GM12891 (cell line): ENCODE results near the gene GDF7.

ENCODE experiments used
- PAX5 ChIP-seq: IDR thresholded peaks from 2 replicates; pipeline ENCODE4 v1.6.1; 2011; ENCODE audit warnings: low read length, moderate library complexity, mild to moderate bottlenecking; ENCODE audit not compliant: insufficient read depth, severe bottlenecking
- POLR2A ChIP-seq: IDR thresholded peaks from 2 replicates; pipeline ENCODE4 v1.6.1; 2011; ENCODE audit warnings: low read depth, low read length, control low read depth
- POLR2AphosphoS5 ChIP-seq: IDR thresholded peaks from 2 replicates; pipeline ENCODE4 v1.6.1; 2011; ENCODE audit warnings: low read depth, low read length, control low read depth
- POU2F2 ChIP-seq: IDR thresholded peaks from 2 replicates; pipeline ENCODE4 v1.6.1; 2011; ENCODE audit warnings: low read depth, mild to moderate bottlenecking, control low read depth, low read length, moderate library complexity
- SPI1 ChIP-seq: IDR thresholded peaks from 2 replicates; pipeline ENCODE4 v1.6.1; 2011; ENCODE audit warnings: low read depth, low read length, control low read depth
- TAF1 ChIP-seq: IDR thresholded peaks from 2 replicates; pipeline ENCODE4 v1.6.1; 2011; ENCODE audit warnings: low read depth, low read length, control low read depth

GRCh38 chr2:20684581-20685063 is 17.7 kb downstream of the GDF7 start:
- TF ChIP-seq POLR2A (no peak), PAX5 (no peak), SPI1 (no peak), POLR2AphosphoS5 (no peak), TAF1 (no peak), POU2F2 (no peak)
